ENCODE results near the gene TRIM14.
A peak's percentile ranks its signal among the peaks of the same experiment; 100 is the strongest.
"Not testable (repeated sequence)": the region's sequence is repeated elsewhere in the genome, so short reads cannot be mapped to it uniquely, and the experiment has no call there.

The TRIM14 gene

GRCh38 chr9:98050351-98050750, 68.7 kb downstream of the TRIM14 start:
- DNase-seq (ENCODE audit: low read depth in 2 of 2): no peak

GRCh38 chr9:98049288-98050072, 69.5 kb downstream of the TRIM14 start:
- DNase-seq (ENCODE audit: low read depth in 2 of 2): no peak

GRCh38 chr9:98047002-98047401, 72.0 kb downstream of the TRIM14 start:
- DNase-seq (ENCODE audit: low read depth in 2 of 2): no peak

GRCh38 chr9:98046180-98046543, 72.9 kb downstream of the TRIM14 start:
- DNase-seq (ENCODE audit: low read depth in 2 of 2): no peak

GRCh38 chr9:98045234-98046179, 73.5 kb downstream of the TRIM14 start:
- no peak for DNase-seq (ENCODE audit: low read depth in 2 of 2)

- DNase-seq (ENCODE audit: low read depth in 2 of 2): no peak
Measured at GRCh38 chr9:98043915-98044314, 75.1 kb downstream of the TRIM14 start.

- DNase-seq (ENCODE audit: low read depth in 2 of 2): no peak
Measured at GRCh38 chr9:98040212-98040611, 78.8 kb downstream of the TRIM14 start.

GRCh38 chr9:98039607-98040017, 79.4 kb downstream of the TRIM14 start:
- DNase-seq (ENCODE audit: low read depth in 2 of 2): no peak

- no peak for DNase-seq (ENCODE audit: low read depth in 2 of 2)
Measured at GRCh38 chr9:98038958-98039357, 80.1 kb downstream of the TRIM14 start.

GRCh38 chr9:98037357-98037756, 81.7 kb downstream of the TRIM14 start:
- DNase-seq (ENCODE audit: low read depth in 2 of 2): no peak

- DNase-seq (ENCODE audit: low read depth in 2 of 2): peak; percentile 75 to 84
Measured at GRCh38 chr9:98034593-98035546, 84.2 kb downstream of the TRIM14 start.

- DNase-seq (ENCODE audit: low read depth in 2 of 2): no peak
Measured at GRCh38 chr9:98031935-98032334, 87.1 kb downstream of the TRIM14 start.

- DNase-seq (ENCODE audit: low read depth in 2 of 2): no peak
Measured at GRCh38 chr9:98031169-98031568, 87.9 kb downstream of the TRIM14 start.

GRCh38 chr9:98024702-98025101, 94.3 kb downstream of the TRIM14 start:
- DNase-seq (ENCODE audit: low read depth in 2 of 2): no peak

GRCh38 chr9:98022447-98022846, 96.6 kb downstream of the TRIM14 start:
- DNase-seq (ENCODE audit: low read depth in 2 of 2): no peak

- DNase-seq (ENCODE audit: low read depth in 2 of 2): no peak
Measured at GRCh38 chr9:98021306-98022040, 97.5 kb downstream of the TRIM14 start.

- DNase-seq (ENCODE audit: low read depth in 2 of 2): no peak
Measured at GRCh38 chr9:98020476-98021145, 98.4 kb downstream of the TRIM14 start.

- not testable (repeated sequence) for DNase-seq (ENCODE audit: low read depth in 2 of 2)
Measured at GRCh38 chr9:98019869-98020268, 99.2 kb downstream of the TRIM14 start.

Data from stimulated activated CD8-positive, alpha-beta memory T cell treated with anti-CD3 and anti-CD28 coated beads, Interleukin-2, amount 100 ng/mL, for 48 hours (primary cell).